ENCODE data around the gene NPEPL1.
"Not testable (repeated sequence)": the region's sequence is repeated elsewhere in the genome, so short reads cannot be mapped to it uniquely, and the experiment has no call there.

The NPEPL1 gene

DNA sequence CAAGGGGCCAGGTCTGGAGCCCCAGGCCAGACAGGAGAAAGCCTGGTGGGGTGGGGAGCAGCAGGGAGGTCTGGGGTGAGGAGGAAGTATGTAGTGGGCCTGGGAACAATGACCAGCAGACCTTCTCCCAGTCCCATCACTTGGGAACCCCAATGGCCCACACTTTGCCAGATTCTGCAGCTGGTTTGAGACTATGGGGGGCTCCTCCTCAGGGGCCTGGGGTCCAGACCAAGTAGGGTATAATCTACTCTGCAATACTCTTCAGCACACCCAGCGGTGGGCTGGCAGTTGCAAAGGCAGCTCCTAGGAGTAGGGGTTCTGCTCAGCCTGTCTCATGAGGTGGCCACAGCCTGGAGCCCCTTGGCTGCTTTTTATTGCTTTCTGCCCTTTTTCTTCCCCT, 52.8 kb downstream of the NPEPL1 start:
- no peak for DNase-seq

- DNase-seq: no peak
Measured at GRCh38 chr20:58746620-58747019, 54.0 kb downstream of the NPEPL1 start.

- DNase-seq: no peak
Measured at GRCh38 chr20:58747211-58747610, 54.6 kb downstream of the NPEPL1 start.

GRCh38 chr20:58748618-58749017, 56.0 kb downstream of the NPEPL1 start:
- DNase-seq: no peak

GRCh38 chr20:58749098-58749769, 56.6 kb downstream of the NPEPL1 start:
- DNase-seq: no peak

DNA sequence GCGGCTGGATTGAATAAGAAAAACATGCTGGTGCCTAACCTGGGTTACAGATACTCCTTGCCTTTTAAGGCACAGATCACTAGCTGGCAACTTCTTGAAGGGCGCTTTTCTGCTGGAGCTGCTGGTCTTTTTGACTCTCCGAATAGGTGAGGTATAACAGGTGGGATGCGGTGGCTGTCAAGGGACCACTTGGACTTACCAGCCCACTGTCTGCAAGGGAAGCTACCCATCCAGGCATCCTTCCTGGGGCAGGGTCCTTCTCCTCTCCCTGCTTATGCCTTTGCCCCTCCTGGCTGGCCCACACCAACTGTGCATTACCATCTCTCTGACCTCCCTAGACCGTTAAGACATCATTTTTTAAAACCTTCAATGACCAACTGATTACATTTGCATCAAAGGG, 57.4 kb downstream of the NPEPL1 start:
- DNase-seq: no peak

DNA sequence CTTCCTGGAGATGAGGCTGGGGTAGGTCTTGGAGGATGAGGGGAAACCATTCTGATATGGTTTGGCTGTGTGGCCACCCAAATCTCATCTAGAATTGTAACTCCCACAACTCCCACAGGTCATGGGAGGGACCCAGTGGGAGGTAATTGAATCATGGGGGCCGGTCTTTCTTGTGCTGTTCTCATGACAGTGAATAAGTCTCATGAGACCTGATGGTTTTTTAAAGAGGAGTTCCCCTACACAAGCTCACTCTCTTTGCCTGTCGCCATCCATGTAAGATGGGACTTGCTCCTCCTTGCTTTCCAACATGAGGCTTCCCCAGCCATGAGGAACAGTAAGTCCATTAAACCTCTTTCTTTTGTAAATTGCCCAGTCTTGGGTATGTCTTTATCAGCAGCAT, 58.1 kb downstream of the NPEPL1 start:
- DNase-seq: not testable (repeated sequence)

- no peak for DNase-seq
Measured at GRCh38 chr20:58751979-58752378, 59.4 kb downstream of the NPEPL1 start.

- no peak for DNase-seq
Measured at GRCh38 chr20:58752565-58752964, 60.0 kb downstream of the NPEPL1 start.

GRCh38 chr20:58753267-58753921, 60.8 kb downstream of the NPEPL1 start:
- DNase-seq: no peak

DNA sequence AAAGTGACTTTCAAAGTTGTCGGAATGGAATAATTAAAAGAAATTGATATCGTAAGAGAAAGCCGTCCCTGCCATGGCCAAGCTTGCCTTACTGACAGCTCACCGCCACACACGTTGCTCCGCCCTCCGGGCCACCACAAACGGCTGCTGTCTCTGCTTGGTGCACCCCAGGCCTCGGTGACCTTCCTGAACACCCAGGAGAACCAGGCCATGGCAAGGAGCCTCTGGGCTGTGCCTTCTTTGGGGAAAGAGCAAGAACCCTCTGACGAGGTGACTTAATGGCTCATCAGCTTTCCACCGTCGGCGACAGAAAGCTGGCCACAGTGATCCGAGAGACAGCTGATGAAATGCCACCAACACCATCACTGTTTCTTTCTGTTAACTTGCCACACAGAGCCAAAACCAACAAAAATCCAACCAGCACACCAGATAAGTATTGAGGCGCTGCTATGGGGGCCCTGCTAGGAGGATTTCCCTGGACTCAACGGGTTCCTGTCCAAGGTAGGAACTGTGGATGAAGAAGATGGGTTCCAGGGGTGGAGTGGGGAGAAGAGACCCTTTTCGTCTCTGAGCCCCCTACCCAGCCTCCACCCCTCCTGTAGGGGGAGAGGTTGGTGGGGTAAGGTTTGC, 61.4 kb downstream of the NPEPL1 start:
- DNase-seq: no peak

DNA sequence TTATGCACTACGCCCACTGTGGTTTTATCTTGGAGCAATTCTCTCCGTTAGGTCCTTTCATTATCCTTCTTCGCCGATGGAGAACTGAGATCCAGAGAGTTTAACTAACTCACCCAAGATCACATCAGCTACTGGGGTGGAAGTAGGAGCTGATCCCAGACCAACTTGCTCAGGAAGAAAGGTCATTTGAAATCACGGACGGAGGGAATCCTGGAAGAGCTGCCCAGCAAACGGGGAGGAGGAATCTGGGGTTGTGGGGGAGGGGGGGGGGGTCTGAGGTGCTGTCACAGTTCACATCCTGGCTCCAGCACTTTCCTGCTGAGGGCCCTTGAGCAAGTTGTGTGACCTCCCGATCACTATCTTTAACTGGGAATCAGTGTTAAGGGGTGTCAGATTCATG, 62.0 kb downstream of the NPEPL1 start:
- DNase-seq: no peak

GRCh38 chr20:58755062-58755697, 62.6 kb downstream of the NPEPL1 start:
- no peak for DNase-seq

DNA sequence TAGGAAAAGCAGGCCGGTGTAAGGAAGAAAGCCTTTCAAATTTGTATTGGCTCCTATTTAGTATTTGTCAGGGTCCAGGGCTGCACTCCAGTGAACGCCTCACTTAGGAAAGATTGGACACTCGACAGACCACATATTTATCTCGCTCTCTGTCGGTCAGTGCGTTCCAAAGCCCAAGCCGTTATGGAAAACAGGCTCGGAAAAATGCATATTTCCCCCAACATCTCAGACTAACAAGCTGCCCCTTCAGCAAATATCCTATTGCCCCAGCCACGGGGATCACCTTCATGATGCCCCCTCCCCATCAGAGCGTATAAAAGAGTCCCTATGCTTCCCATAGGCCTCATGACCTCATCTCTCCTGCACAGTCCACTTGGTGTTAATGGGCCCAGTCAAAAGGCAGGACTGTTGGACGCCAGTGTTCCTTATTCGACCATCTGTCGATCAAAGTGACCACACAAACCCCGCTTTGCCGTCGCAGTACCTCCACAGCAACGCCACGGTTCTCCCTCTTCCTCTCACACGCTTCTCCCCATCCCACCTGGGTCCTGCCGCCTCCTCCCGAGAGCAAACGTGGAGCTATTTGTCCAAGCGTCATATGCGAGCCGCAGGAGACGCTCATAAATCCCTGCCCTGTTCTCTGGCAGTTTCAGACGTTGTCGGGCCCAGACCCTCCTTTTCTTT, 63.3 kb downstream of the NPEPL1 start:
- DNase-seq: no peak

DNA sequence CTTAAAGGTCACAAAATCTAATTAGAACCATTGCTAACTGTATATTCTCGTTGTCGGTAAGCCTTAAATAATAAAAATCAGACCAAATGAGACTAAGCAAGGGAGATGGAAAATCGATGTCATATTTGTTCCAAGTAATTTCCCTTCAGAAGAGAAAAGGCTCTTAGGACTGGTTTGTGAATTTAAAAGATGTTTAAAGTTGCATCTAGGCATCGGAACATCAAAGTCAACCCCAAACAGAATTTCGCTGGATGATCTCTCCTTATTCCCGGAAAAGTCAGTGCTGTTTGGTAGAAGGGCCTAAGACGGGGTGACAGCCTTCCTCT, 63.8 kb downstream of the NPEPL1 start:
- DNase-seq: no peak

DNA sequence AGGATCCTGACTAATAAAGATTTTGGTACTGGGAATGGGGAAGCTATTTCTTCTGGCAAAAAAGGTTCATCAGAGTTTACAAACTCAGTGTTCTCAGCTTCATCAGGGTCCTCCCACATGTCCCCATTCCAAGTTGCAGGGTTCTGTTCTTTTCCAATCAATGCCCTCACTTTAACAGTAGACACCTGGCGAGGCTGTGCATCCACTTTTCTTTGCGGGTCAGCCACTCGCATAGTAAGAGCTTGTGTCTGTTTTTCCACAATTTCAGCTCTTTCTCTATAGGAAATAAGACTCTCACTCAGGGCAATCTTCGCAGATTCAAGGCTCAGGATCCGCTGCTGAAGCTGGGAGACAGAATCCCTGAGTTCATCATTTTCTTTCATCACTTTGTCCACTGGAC, 65.0 kb downstream of the NPEPL1 start:
- not testable (repeated sequence) for DNase-seq

DNA sequence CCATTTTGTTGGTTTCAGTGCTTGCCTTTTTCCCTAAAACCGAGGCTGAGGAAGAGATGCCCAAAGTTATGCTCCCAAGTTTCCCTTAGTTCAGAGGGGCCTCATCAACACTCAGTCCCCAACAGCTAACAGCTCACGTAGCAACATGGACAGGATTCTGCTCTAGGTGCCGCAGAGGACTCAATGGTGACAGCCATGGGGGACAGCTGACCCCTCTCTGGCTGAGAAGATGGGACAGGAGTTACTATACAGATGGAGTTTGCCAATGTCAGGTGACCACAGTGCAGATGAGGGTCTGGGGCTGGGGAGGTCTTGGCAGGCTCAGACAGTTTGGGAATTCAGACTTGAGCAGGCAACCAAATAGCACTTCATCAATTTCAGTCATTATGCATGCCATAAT, 67.3 kb downstream of the NPEPL1 start:
- DNase-seq: no peak

- DNase-seq: no peak
Measured at GRCh38 chr20:58760856-58761255, 68.3 kb downstream of the NPEPL1 start.

- DNase-seq: no peak
Measured at GRCh38 chr20:58762120-58762519, 69.5 kb downstream of the NPEPL1 start.

DNA sequence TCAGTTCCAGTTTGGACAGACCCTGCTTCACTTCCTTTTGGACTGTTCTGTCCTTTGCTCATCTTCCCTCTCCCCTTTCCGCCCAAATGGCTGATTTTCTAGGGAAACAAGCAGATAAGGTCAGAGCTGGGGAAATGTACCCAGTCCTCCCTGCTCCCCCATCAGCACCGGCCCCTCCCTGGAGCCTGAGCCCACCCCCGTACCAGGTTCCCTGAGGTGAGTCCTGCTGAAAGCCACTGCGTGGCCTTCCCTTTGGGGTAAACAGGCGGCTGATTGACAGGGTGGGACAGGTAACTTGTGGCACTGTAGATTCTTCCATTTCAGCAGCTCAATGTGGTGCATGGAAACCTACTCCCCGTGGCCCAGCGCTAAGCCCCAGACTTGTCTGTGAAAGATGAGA, 70.5 kb downstream of the NPEPL1 start:
- no peak for DNase-seq

All from hematopoietic multipotent progenitor cell treated with erythropoietin and hydrocortisone succinate and interleukin-3 and kit ligand, for 6 days (in vitro differentiated cells).